Body of pancreas (tissue), 4 donors: ENCODE data around the gene RFT1. TPM values are rescaled to one million over a fixed set of nuclear protein-coding genes. Genes with fewer than 3 reads are reported as not detected.

ENCODE experiments used
- ATAC-seq: fragments of 150-250 bp; one replicate; pipeline ENCODE4 v1.9.1; 2016
- DNase-seq, 4 donors: peaks; one replicate each; pipeline ENCODE4 v3.0.0-alpha.2; 2019
- H3K27ac ChIP-seq, 4 donors: fragments of 200-600 bp; sonication (generic); 1 replicate in 3 of 4; 2 replicates in 1 of 4; pipeline versions ENCODE4 v1.5.1 to v1.6.1; 2016 to 2019; ENCODE audit warnings: mild to moderate bottlenecking in 1 of 4, mixed read lengths in 1 of 4, moderate library complexity in 1 of 4
- H3K27me3 ChIP-seq, 2 donors: fragments of 200-600 bp; sonication (generic); one replicate each; pipeline ENCODE4 v1.6.0; 2016; ENCODE audit warnings: mild to moderate bottlenecking in 1 of 2
- H3K36me3 ChIP-seq, 2 donors: fragments of 200-600 bp; sonication (generic); replicated peaks in 1 of 2; 2 replicates each; pipeline ENCODE4 v1.5.1; 2016; ENCODE audit warnings: low read depth in 2 of 2; ENCODE audit not compliant: insufficient read depth in 1 of 2
- H3K4me1 ChIP-seq: fragments of 200-600 bp; sonication (generic); one replicate; pipeline ENCODE4 v1.6.0; 2016
- H3K4me3 ChIP-seq, 2 donors: fragments of 200-600 bp; sonication (generic); 1 replicate in 1 of 2; 2 replicates in 1 of 2; pipeline ENCODE4 v1.5.1; 2016 to 2019
- H3K9me3 ChIP-seq, 3 donors: fragments of 200-600 bp; sonication (generic); 1 replicate in 2 of 3; 2 replicates in 1 of 3; pipeline ENCODE4 v1.5.1; 2016
- CTCF ChIP-seq, 7 experiments: fragments of 450-650 bp in 4 of 7; fragments of 200-600 bp in 3 of 7; sonication (generic) in 3 of 7; IDR thresholded peaks; one replicate each; pipeline ENCODE4 v1.5.1; 2016 to 2019; ENCODE audit warnings: antibody characterized with exemption in 7 of 7
- POLR2A ChIP-seq, 3 donors: fragments of 450-650 bp; IDR thresholded peaks; one replicate each; pipeline ENCODE4 v1.6.1; 2016; ENCODE audit warnings: antibody characterized with exemption in 3 of 3, mild to moderate bottlenecking in 2 of 3
- WGBS, 2 donors: methylation state at CpG; one replicate each; pipeline ENCODE4 v1.1.5; 2017; 5-methylcytosine and 5-hydroxymethylcytosine counted together
- intact Hi-C: fragments of 100-400 bp; cut with DNase I; formaldehyde crosslinking; loops from one replicate; pipeline ENCODE4 v1.15.1; 2023
- total RNA-seq, 2 donors: library from RNA; depleted of rRNA; stranded (reverse); fragments of >200 nt; gene quantifications; one replicate each; pipeline ENCODE4 v1.1.0, GENCODE V29; 2016

The RFT1 gene
- total RNA-seq, 2 donors from 2014 or later: 10.6 to 19.8 TPM

GRCh38 chr3:53123953-53124352 is 6.3 kb downstream of the RFT1 start:
- no peaks in the 10 kb centered on the region for H3K9me3 ChIP-seq
- TF ChIP-seq POLR2A (IDR thresholded peaks at IDR 0.05) (no peak), CTCF (IDR thresholded peaks at IDR 0.05) (no peak)
- H3K27ac ChIP-seq: no peak overlapping the region
- H3K4me3 ChIP-seq: no peak overlapping the region
- WGBS, 2 donors: 78 to 88% methylated on average over 6 of the region's 6 CpGs
- H3K36me3 ChIP-seq: peaks cover 21 to 34% of the 10 kb centered on the region in 2 donors
- no peaks in the 10 kb centered on the region for H3K27me3 ChIP-seq
- ATAC-seq (no peak), DNase-seq (no peak)
- peaks cover 19% of the 10 kb centered on the region for H3K4me1 ChIP-seq
- intact Hi-C loops: no loop called here

GRCh38 chr3:53123510-53123909 is 6.7 kb downstream of the RFT1 start:
- DNase-seq (no peak), ATAC-seq (no peak)
- no peak for TF ChIP-seq CTCF (IDR thresholded peaks at IDR 0.05)
- TF ChIP-seq POLR2A (IDR thresholded peaks at IDR 0.05): no peak
- intact Hi-C loops: no loop called here
- Histone ChIP-seq H3K27ac (no peak overlapping the region), H3K36me3 (peaks cover 21 to 36% of the 10 kb centered on the region in 2 donors), H3K4me3 (no peak overlapping the region), H3K4me1 (peaks cover 16% of the 10 kb centered on the region), H3K27me3 (no peaks in the 10 kb centered on the region), H3K9me3 (no peaks in the 10 kb centered on the region)
- 72 to 75% methylated on average over 8 of the region's 8 CpGs for WGBS, 2 donors

GRCh38 chr3:53122933-53123305 is 7.3 kb downstream of the RFT1 start:
- H3K27me3 ChIP-seq: no peaks in the 10 kb centered on the region
- peaks cover 10% of the 10 kb centered on the region for H3K4me1 ChIP-seq
- no peak overlapping the region for H3K27ac ChIP-seq
- intact Hi-C loops: no loop called here
- ATAC-seq: no peak
- no peak for DNase-seq
- WGBS, 2 donors: 75 to 89% methylated on average over 1 of the region's 1 CpG
- no peak for TF ChIP-seq CTCF (IDR thresholded peaks at IDR 0.05)
- no peak for TF ChIP-seq POLR2A (IDR thresholded peaks at IDR 0.05)
- H3K36me3 ChIP-seq: peaks cover 21 to 42% of the 10 kb centered on the region in 2 donors
- no peak overlapping the region for H3K4me3 ChIP-seq
- no peaks in the 10 kb centered on the region for H3K9me3 ChIP-seq

GRCh38 chr3:53122255-53122932 is 7.8 kb downstream of the RFT1 start:
- TF ChIP-seq CTCF (IDR thresholded peaks at IDR 0.05) (no peak), POLR2A (IDR thresholded peaks at IDR 0.05) (no peak)
- no peaks in the 10 kb centered on the region for H3K27me3 ChIP-seq
- no peaks in the 10 kb centered on the region for H3K9me3 ChIP-seq
- H3K27ac ChIP-seq: no peak overlapping the region
- peaks cover 9% of the 10 kb centered on the region for H3K4me1 ChIP-seq
- no peak for ATAC-seq
- WGBS, 2 donors: 61 to 62% methylated on average over 4 of the region's 4 CpGs
- DNase-seq: no peak
- H3K36me3 ChIP-seq: peaks cover 21 to 42% of the 10 kb centered on the region in 2 donors
- H3K4me3 ChIP-seq: no peak overlapping the region
- intact Hi-C loops: no loop called here

- no peak overlapping the region for H3K4me3 ChIP-seq
- intact Hi-C loops: no loop called here
- DNase-seq (no peak), ATAC-seq (no peak)
- H3K27ac ChIP-seq: peak overlapping the region in 1 of 4 donors; percentile 15
- no peaks in the 10 kb centered on the region for H3K27me3 ChIP-seq
- peaks cover 18% of the 10 kb centered on the region for H3K4me1 ChIP-seq
- H3K36me3 ChIP-seq: peaks cover 21 to 37% of the 10 kb centered on the region in 2 donors
- WGBS, 2 donors: 23 to 28% methylated on average over 5 of the region's 5 CpGs
- TF ChIP-seq CTCF (IDR thresholded peaks at IDR 0.05): no peak
- no peak for TF ChIP-seq POLR2A (IDR thresholded peaks at IDR 0.05)
- no peaks in the 10 kb centered on the region for H3K9me3 ChIP-seq
These were observed 9.9 kb downstream of the RFT1 start for GRCh38 chr3:53120336-53120735.
